Activated B cell treated with CpG ODN at 0.5 μM for 24 hours (primary cell): ENCODE results near the gene ROR1. TPM values are rescaled to one million over a fixed set of nuclear protein-coding genes. Genes with fewer than 3 reads are reported as not detected.

Source experiments
- ATAC-seq: fragments of 200-7000 bp; cut with Tn5 transposase; one replicate; pipeline ENCODE4 v1.10.0; 2021; ENCODE audit warnings: low read depth, mild to moderate bottlenecking, moderate library complexity
- CTCF ChIA-PET: fragments of 350-600 bp; sonication (Branson Sonifier 250); formaldehyde crosslinking; loops from one replicate; lab custom pipeline; 2021; ENCODE audit warnings: antibody characterized with exemption; lab: Charles Lee
- POLR2A ChIA-PET: fragments of 350-600 bp; sonication (Branson Sonifier 250); formaldehyde crosslinking; loops from one replicate; lab custom pipeline; 2021; ENCODE audit warnings: antibody characterized with exemption; lab: Charles Lee
- DNase-seq: peaks from one replicate; pipeline ENCODE4 v3.0.0; 2022
- H3K27ac Mint-ChIP-seq: one replicate; pipeline ENCODE4 v1.8.0; 2020; ENCODE audit warnings: mixed read lengths
- H3K27me3 Mint-ChIP-seq: one replicate; pipeline ENCODE4 v1.8.0; 2021; ENCODE audit warnings: mixed read lengths
- H3K36me3 Mint-ChIP-seq: one replicate; pipeline ENCODE4 v1.8.0; 2021; ENCODE audit warnings: low read depth, mixed read lengths
- H3K4me1 Mint-ChIP-seq: one replicate; pipeline ENCODE4 v1.8.0; 2021; ENCODE audit warnings: mixed read lengths
- H3K4me3 Mint-ChIP-seq: one replicate; pipeline ENCODE4 v1.8.0; 2020; ENCODE audit warnings: mild to moderate bottlenecking, mixed read lengths
- H3K9me3 Mint-ChIP-seq: one replicate; pipeline ENCODE4 v1.8.0; 2020; ENCODE audit warnings: mixed read lengths
- CTCF ChIP-seq: fragments of 200-600 bp; IDR thresholded peaks from one replicate; pipeline ENCODE4 v1.8.0; 2022; ENCODE audit warnings: antibody characterized with exemption, mild to moderate bottlenecking
- intact Hi-C: fragments of 100-400 bp; cut with micrococcal nuclease; formaldehyde crosslinking; loops from one replicate; pipeline ENCODE4 v1.15.1; 2024
- total RNA-seq: library from RNA; stranded (reverse); gene quantifications from 2 replicates; pipeline ENCODE4 v1.2.3, GENCODE V29; 2022

The ROR1 gene
- total RNA-seq, 1 donor from 2014 or later, result 2.2 TPM

- intact Hi-C loops, result no loop called here
- Mint-ChIP-seq H3K4me1 (no peaks in the 10 kb centered on the region), H3K36me3 (no peaks in the 10 kb centered on the region), H3K4me3 (no peak overlapping the region), H3K27me3 (peaks cover 3% of the 10 kb centered on the region), H3K27ac (no peak overlapping the region), H3K9me3 (no peaks in the 10 kb centered on the region)
- ChIA-PET POLR2A (no interaction called here), CTCF (no interaction called here)
- no peak for DNase-seq
- no peak for ATAC-seq
- no peak for TF ChIP-seq CTCF
Observed at GRCh38 chr1:63790989-63791388, 17.2 kb downstream of the ROR1 start.

GRCh38 chr1:63792152-63792551 is 18.3 kb downstream of the ROR1 start:
- TF ChIP-seq CTCF, result no peak
- H3K36me3 Mint-ChIP-seq, result no peaks in the 10 kb centered on the region
- H3K27ac Mint-ChIP-seq, result no peak overlapping the region
- no peaks in the 10 kb centered on the region for H3K4me1 Mint-ChIP-seq
- no peak overlapping the region for H3K4me3 Mint-ChIP-seq
- intact Hi-C loops, result no loop called here
- H3K27me3 Mint-ChIP-seq, result peaks cover 5% of the 10 kb centered on the region
- no peaks in the 10 kb centered on the region for H3K9me3 Mint-ChIP-seq
- ChIA-PET POLR2A (no interaction called here), CTCF (no interaction called here)
- no peak for DNase-seq
- no peak for ATAC-seq

GRCh38 chr1:63793741-63794240 is 20.0 kb downstream of the ROR1 start:
- Mint-ChIP-seq H3K4me3 (no peak overlapping the region), H3K4me1 (no peaks in the 10 kb centered on the region), H3K27me3 (peaks cover 5% of the 10 kb centered on the region), H3K27ac (no peak overlapping the region), H3K36me3 (no peaks in the 10 kb centered on the region), H3K9me3 (no peaks in the 10 kb centered on the region)
- intact Hi-C loops, result no loop called here
- DNase-seq, result no peak
- ChIA-PET CTCF (no interaction called here), POLR2A (no interaction called here)
- no peak for TF ChIP-seq CTCF
- ATAC-seq, result no peak

- no peaks in the 10 kb centered on the region for H3K4me1 Mint-ChIP-seq
- DNase-seq (no peak), ATAC-seq (no peak)
- ChIA-PET CTCF (no interaction called here), POLR2A (no interaction called here)
- H3K27ac Mint-ChIP-seq, result no peak overlapping the region
- H3K27me3 Mint-ChIP-seq, result peaks cover 5% of the 10 kb centered on the region
- TF ChIP-seq CTCF, result no peak
- no peak overlapping the region for H3K4me3 Mint-ChIP-seq
- intact Hi-C loops, result no loop called here
- H3K36me3 Mint-ChIP-seq, result no peaks in the 10 kb centered on the region
- H3K9me3 Mint-ChIP-seq, result no peaks in the 10 kb centered on the region
Observed at GRCh38 chr1:63794354-63794753, 20.5 kb downstream of the ROR1 start.

- CTCF ChIA-PET, result no interaction called here
- Mint-ChIP-seq H3K27me3 (peaks cover 5% of the 10 kb centered on the region), H3K9me3 (no peaks in the 10 kb centered on the region), H3K4me3 (no peak overlapping the region), H3K36me3 (no peaks in the 10 kb centered on the region), H3K4me1 (no peaks in the 10 kb centered on the region), H3K27ac (no peak overlapping the region)
- DNase-seq (no peak), ATAC-seq (no peak)
- POLR2A ChIA-PET, result no interaction called here
- intact Hi-C loops, result no loop called here
- no peak for TF ChIP-seq CTCF
Observed at GRCh38 chr1:63794939-63795378, 21.1 kb downstream of the ROR1 start.
